Thymus (tissue), 14 donors: Measurements from ENCODE around the gene SLC28A2. TPM values are rescaled to one million over a fixed set of nuclear protein-coding genes. Genes with fewer than 3 reads are reported as not detected.

Source experiments
- DNase-seq, 9 donors: peaks; one replicate each; pipeline ENCODE4 v3.0.0-alpha.2; 2013; ENCODE audit warnings: low spot score in 9 of 9, low read depth in 6 of 9, missing footprints in 1 of 9
- H3K27ac ChIP-seq, 2 donors: one replicate each; pipeline ENCODE4 v1.5.1; 2013; ENCODE audit warnings: control low read depth in 1 of 2, low read depth in 1 of 2, low read length in 1 of 2, mild to moderate bottlenecking in 1 of 2, moderate library complexity in 1 of 2
- H3K27me3 ChIP-seq, 2 donors: one replicate each; pipeline ENCODE4 v1.5.1; 2013; ENCODE audit warnings: low read length in 1 of 2; ENCODE audit not compliant: control insufficient read depth in 2 of 2, insufficient read depth in 1 of 2
- H3K36me3 ChIP-seq, 2 donors: one replicate each; pipeline ENCODE4 v1.5.1; 2013; ENCODE audit warnings: low read length in 1 of 2, mild to moderate bottlenecking in 1 of 2, moderate library complexity in 1 of 2; ENCODE audit not compliant: control insufficient read depth in 2 of 2, insufficient read depth in 2 of 2
- H3K4me1 ChIP-seq, 2 donors: one replicate each; pipeline ENCODE4 v1.5.1; 2013; ENCODE audit warnings: low read length in 2 of 2; ENCODE audit not compliant: control insufficient read depth in 2 of 2, insufficient read depth in 2 of 2
- H3K4me3 ChIP-seq, 2 donors: one replicate each; pipeline ENCODE4 v1.5.1; 2013; ENCODE audit warnings: low read length in 2 of 2, control low read depth in 1 of 2, mild to moderate bottlenecking in 1 of 2
- H3K9me3 ChIP-seq, 2 donors: one replicate each; pipeline ENCODE4 v1.5.1; 2013; ENCODE audit warnings: low read length in 1 of 2, mild to moderate bottlenecking in 1 of 2; ENCODE audit not compliant: control insufficient read depth in 2 of 2, insufficient read depth in 1 of 2
- WGBS: extraction: QIAGEN DNeasy Blood & Tissue Kit; methylation state at CpG from one replicate; pipeline ENCODE4 v1.1.7; 2013; 5-methylcytosine and 5-hydroxymethylcytosine counted together
- long read RNA-seq, 10 donors: transcript quantifications; one replicate each; lab custom pipeline, GENCODE V29; 2026
- polyA plus RNA-seq: library from polyadenylated mRNA; stranded (reverse); fragments of 200-250 nt; gene quantifications from one replicate; pipeline ENCODE4 v1.2.3, GENCODE V29; 2013
- total RNA-seq: library from RNA; stranded (reverse); fragments of 120-200 nt; gene quantifications from one replicate; pipeline ENCODE4 v1.2.4, GENCODE V29; 2013
- donor health status: healthy.

SLC28A2 gene, protein sequence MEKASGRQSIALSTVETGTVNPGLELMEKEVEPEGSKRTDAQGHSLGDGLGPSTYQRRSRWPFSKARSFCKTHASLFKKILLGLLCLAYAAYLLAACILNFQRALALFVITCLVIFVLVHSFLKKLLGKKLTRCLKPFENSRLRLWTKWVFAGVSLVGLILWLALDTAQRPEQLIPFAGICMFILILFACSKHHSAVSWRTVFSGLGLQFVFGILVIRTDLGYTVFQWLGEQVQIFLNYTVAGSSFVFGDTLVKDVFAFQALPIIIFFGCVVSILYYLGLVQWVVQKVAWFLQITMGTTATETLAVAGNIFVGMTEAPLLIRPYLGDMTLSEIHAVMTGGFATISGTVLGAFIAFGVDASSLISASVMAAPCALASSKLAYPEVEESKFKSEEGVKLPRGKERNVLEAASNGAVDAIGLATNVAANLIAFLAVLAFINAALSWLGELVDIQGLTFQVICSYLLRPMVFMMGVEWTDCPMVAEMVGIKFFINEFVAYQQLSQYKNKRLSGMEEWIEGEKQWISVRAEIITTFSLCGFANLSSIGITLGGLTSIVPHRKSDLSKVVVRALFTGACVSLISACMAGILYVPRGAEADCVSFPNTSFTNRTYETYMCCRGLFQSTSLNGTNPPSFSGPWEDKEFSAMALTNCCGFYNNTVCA
- not detected for total RNA-seq
- polyA plus RNA-seq: 0.02 TPM
- long read RNA-seq, donor 1: 0 reads
- long read RNA-seq, donor 2: 0 reads
- long read RNA-seq, donor 3: 0 reads
- long read RNA-seq, donor 4: 0 reads
- long read RNA-seq, donor 5: 0 reads
- long read RNA-seq, donor 6: 0 reads
- long read RNA-seq, donor 7: 0 reads
- long read RNA-seq, donor 8: 0 reads
- long read RNA-seq, donor 9: 0 reads
- long read RNA-seq, donor 10: 0 reads

DNA sequence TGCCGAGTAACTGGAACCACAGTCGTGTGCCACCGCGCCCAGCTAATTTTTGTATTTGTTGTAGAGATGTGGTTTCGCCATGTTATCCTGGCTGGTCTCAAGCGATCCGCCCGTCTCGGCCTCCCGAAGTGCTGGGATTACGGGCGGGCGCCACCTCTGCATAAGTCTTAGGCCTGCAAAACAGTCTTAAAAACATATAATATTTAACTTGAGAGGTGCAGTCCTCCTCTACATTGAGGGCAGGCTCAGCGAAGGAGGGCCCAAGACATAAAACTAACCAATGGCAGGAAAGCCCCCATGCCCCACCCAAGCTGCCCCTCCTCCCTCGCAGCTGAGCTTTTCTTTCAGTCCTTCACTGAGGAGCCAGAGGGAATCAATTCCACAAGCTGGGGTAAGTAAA, at the start of gene SLC28A2:
Gene SLC28A2 (plus strand): TSS at position 347 of the 400 bp plus-strand sequence. CDS start 982 bp downstream, outside the sequence.
- Histone ChIP-seq H3K36me3 (no peaks in the 10 kb centered on the region), H3K4me1 (no peaks in the 10 kb centered on the region), H3K9me3 (no peaks in the 10 kb centered on the region), H3K27ac (no peak within 1 kb of the TSS), H3K27me3 (no peaks in the 10 kb centered on the region), H3K4me3 (no peak within 1 kb of the TSS)
- DNase-seq: no peak
- WGBS: 99% methylated on average over 15 of the region's 15 CpGs

GRCh38 chr15:45203182-45203581, 48.9 kb upstream of the SLC28A2 start:
- 92% methylated on average over 4 of the region's 4 CpGs for WGBS
- H3K27ac ChIP-seq: no peak overlapping the region
- H3K9me3 ChIP-seq: no peaks in the 10 kb centered on the region
- H3K4me1 ChIP-seq: peaks cover 6 to 8% of the 10 kb centered on the region in 2 donors
- H3K27me3 ChIP-seq: peaks cover 3 to 11% of the 10 kb centered on the region in 2 donors
- H3K4me3 ChIP-seq: no peak overlapping the region
- H3K36me3 ChIP-seq: no peaks in the 10 kb centered on the region
- no peak for DNase-seq

DNA sequence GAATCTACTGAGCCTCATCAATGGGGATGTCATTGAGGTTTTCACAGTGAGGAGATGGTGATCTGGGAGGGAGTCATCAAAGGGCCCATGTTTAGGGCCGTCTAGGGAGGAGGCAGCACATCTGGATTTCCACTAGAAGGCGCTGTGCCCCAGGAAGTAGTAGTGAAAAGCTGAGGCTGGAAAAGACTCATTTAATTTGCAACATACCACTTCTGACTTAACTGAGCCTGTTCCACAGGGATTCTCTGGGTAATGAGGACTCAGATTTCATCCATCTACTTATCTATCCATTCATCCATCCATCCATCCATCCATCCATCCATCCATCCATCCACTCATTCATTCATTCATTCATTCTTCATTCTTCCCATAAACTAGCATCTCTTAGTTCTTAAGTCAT, 46.8 kb upstream of the SLC28A2 start:
- DNase-seq: peak in 5 of 9 donors; percentile 30 to 68 (median 54)
- no peak overlapping the region for H3K27ac ChIP-seq
- H3K36me3 ChIP-seq: no peaks in the 10 kb centered on the region
- peaks cover 3 to 11% of the 10 kb centered on the region in 2 donors for H3K27me3 ChIP-seq
- H3K9me3 ChIP-seq: no peaks in the 10 kb centered on the region
- no peak overlapping the region for H3K4me3 ChIP-seq
- H3K4me1 ChIP-seq: peaks cover 0 to 2% of the 10 kb centered on the region in 2 donors
- 4% methylated on average over 2 of the region's 2 CpGs for WGBS

DNA sequence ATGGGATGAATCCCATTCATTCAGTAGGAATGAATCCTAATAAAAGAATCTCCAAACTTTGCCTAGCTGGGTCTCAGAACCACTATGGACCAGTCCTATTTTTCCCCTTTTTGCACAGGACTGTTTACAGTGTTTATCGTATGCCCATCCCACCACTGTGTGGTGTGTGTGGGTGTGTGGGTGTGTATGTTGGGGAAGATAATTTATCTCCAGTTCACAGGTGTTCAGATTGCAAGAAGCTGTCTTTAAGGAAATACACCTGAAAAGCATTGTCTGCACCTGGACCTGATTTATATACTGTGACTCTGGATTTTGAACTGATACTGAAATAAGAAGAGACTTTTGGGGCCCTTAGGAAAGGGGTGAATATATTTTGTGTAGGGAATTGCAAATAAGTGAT, 39.5 kb upstream of the SLC28A2 start:
- no peaks in the 10 kb centered on the region for H3K9me3 ChIP-seq
- no peaks in the 10 kb centered on the region for H3K4me1 ChIP-seq
- no peak for DNase-seq
- H3K4me3 ChIP-seq: no peak overlapping the region
- WGBS: 85% methylated on average over 1 of the region's 1 CpG
- no peak overlapping the region for H3K27ac ChIP-seq
- peaks cover 0 to 1% of the 10 kb centered on the region in 2 donors for H3K27me3 ChIP-seq
- no peaks in the 10 kb centered on the region for H3K36me3 ChIP-seq

DNA sequence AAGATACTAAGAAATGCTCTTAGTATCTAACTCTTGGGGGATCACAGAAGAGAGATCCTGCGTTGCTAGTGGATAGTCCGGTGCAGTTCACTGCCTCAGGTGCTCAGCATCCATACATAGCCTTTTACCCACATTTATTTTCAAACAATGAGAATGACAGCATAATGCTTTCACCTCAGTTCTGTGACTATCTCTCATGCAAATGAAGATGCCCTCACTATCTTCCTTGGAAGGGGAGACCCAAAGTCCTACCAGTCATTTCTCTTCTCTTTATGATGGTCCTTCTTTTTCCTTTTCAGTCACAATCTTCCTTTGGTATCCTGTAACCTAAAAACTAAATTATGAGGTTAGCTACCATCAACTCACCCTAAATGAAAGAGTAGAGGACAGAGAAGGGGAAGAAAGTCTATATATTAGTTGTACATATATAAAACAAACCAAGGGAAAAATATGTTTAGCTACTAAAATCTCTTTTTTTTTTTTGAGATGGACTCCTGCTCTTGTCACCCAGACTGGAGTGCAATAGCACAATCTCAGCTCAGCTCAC, 30.9 kb upstream of the SLC28A2 start:
- Histone ChIP-seq H3K36me3 (no peaks in the 10 kb centered on the region), H3K4me3 (no peak overlapping the region), H3K27me3 (no peaks in the 10 kb centered on the region), H3K27ac (no peak overlapping the region), H3K9me3 (no peaks in the 10 kb centered on the region), H3K4me1 (no peaks in the 10 kb centered on the region)
- 96% methylated on average over 2 of the region's 2 CpGs for WGBS
- no peak for DNase-seq

DNA sequence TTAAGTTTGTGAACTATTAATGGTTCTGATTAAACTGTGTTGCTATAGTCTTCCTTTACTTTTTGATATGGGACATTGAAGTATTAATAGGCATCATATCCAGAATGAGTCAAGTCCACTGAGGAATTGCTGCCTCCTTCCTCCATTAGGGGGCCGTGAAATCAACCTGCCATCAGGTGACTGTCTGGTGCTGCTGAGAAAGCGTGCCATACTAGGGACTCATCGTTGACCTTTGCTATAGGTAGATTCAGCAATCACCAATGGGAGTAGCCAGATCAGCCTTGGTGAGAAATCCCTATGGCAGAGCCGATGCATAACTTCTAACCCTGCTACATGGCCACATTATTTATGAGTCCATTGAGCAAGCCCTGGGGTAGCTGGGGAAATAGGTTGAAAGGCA, 30.1 kb upstream of the SLC28A2 start:
- no peak for DNase-seq
- H3K9me3 ChIP-seq: no peaks in the 10 kb centered on the region
- H3K27ac ChIP-seq: no peak overlapping the region
- no peak overlapping the region for H3K4me3 ChIP-seq
- H3K4me1 ChIP-seq: no peaks in the 10 kb centered on the region
- 88% methylated on average over 4 of the region's 4 CpGs for WGBS
- H3K36me3 ChIP-seq: no peaks in the 10 kb centered on the region
- H3K27me3 ChIP-seq: no peaks in the 10 kb centered on the region

- Histone ChIP-seq H3K4me1 (no peaks in the 10 kb centered on the region), H3K4me3 (no peak overlapping the region), H3K27ac (no peak overlapping the region), H3K27me3 (no peaks in the 10 kb centered on the region), H3K9me3 (no peaks in the 10 kb centered on the region), H3K36me3 (no peaks in the 10 kb centered on the region)
- 66% methylated on average over 5 of the region's 5 CpGs for WGBS
- no peak for DNase-seq
Observed at GRCh38 chr15:45224621-45225217, 27.3 kb upstream of the SLC28A2 start.

DNA sequence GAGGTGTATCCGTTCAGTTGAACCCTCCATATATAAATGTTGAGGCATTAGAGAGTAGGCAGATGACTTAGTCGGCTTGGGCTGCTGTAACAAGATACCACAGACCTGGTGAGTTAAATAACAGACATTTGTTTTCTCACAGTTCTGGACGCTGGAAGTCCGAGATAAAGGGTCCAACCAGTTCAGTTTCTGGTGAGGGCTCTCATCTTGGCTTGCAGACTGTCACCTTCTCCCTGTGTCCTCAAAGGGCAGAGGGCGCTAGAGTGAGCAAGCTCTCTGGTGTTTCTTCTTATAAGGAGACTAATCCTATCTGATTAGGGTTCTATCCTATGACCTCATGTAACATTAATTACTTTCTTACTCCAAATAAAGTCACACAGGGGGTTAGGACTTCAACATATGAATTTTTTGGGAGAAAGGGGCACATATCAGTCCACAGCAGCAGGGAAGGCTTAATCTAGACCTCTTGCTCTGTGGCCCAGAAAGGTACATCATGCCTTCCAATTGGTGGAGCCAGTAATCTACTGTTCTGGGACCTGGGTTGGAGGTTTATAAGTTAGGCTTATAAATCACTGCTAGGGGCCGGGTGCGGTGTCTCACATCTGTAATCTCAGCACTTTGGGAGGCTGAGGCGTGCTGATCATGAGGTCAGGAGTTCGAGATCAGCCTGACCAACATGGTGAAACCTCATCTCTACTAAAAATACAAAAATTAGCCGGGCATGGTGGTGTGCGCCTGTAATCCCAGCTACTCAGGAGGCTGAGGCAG, 26.3 kb upstream of the SLC28A2 start:
- WGBS: 89% methylated on average over 11 of the region's 11 CpGs
- Histone ChIP-seq H3K4me1 (no peaks in the 10 kb centered on the region), H3K27me3 (no peaks in the 10 kb centered on the region), H3K27ac (no peak overlapping the region), H3K9me3 (no peaks in the 10 kb centered on the region), H3K36me3 (no peaks in the 10 kb centered on the region), H3K4me3 (no peak overlapping the region)
- DNase-seq: peak in 1 of 9 donors; percentile 31
